Karpas-422 (cell line): ENCODE data around the gene TRAF7. TPM values are rescaled to one million over a fixed set of nuclear protein-coding genes. Genes with fewer than 3 reads are reported as not detected.

ENCODE experiments used
- DNase-seq: peaks from one replicate; pipeline ENCODE4 v3.0.0-alpha.2; 2015
- H2AFZ ChIP-seq: fragments of 200-600 bp; sonication (generic); 2 replicates; pipeline ENCODE4 v1.6.1; 2014; ENCODE audit warnings: antibody characterized with exemption, low read length, mixed read lengths
- H3K27ac ChIP-seq: fragments of 200-600 bp; sonication (generic); 2 replicates; pipeline ENCODE4 v1.5.1; 2014; ENCODE audit warnings: mild to moderate bottlenecking, low read length, moderate library complexity
- H3K27me3 ChIP-seq: fragments of 200-600 bp; sonication (generic); 2 replicates; pipeline ENCODE4 v1.6.1; 2014; ENCODE audit warnings: low read length, mixed read lengths
- H3K36me3 ChIP-seq: fragments of 200-600 bp; sonication (generic); 2 replicates; pipeline ENCODE4 v1.6.1; 2014; ENCODE audit warnings: low read length, mixed read lengths; ENCODE audit not compliant: insufficient read depth
- H3K4me1 ChIP-seq: fragments of 200-600 bp; sonication (generic); 2 replicates; pipeline ENCODE4 v1.6.1; 2014; ENCODE audit warnings: mild to moderate bottlenecking, low read length, mixed read lengths
- H3K4me2 ChIP-seq: fragments of 200-600 bp; sonication (generic); 2 replicates; pipeline ENCODE4 v1.6.1; 2014; ENCODE audit warnings: low read length, low read depth, mild to moderate bottlenecking; ENCODE audit not compliant: poor library complexity, severe bottlenecking
- H3K4me3 ChIP-seq: fragments of 200-600 bp; sonication (generic); 2 replicates; pipeline ENCODE4 v1.5.1; 2014; ENCODE audit warnings: mild to moderate bottlenecking, antibody characterized with exemption, low read length, mixed read lengths
- H3K79me2 ChIP-seq: fragments of 200-600 bp; sonication (generic); 2 replicates; pipeline ENCODE4 v1.6.1; 2014; ENCODE audit warnings: mild to moderate bottlenecking, low read length, mixed read lengths
- H3K9ac ChIP-seq: fragments of 200-600 bp; sonication (generic); 2 replicates; pipeline ENCODE4 v1.6.0; 2014; ENCODE audit warnings: low read length
- H3K9me2 ChIP-seq: fragments of 200-600 bp; sonication (generic), shearing (Covaris generic); replicated peaks from 2 replicates; pipeline ENCODE4 v1.6.0; 2014; ENCODE audit warnings: mild to moderate bottlenecking, low read length, moderate library complexity; ENCODE audit not compliant: insufficient read depth
- H3K9me3 ChIP-seq: fragments of 300-700, 200-600 bp; sonication (generic); 2 replicates; pipeline ENCODE4 v1.6.1; 2014; ENCODE audit warnings: low read length, mixed read lengths
- H4K20me1 ChIP-seq: fragments of 200-600 bp; sonication (generic); 2 replicates; pipeline ENCODE4 v1.6.1; 2014; ENCODE audit warnings: mild to moderate bottlenecking, antibody characterized with exemption, low read length, low read depth; ENCODE audit not compliant: insufficient read depth
- total RNA-seq: library from RNA; depleted of rRNA; stranded (reverse); fragments of >200 nt; shearing (Covaris generic); gene quantifications from 2 replicates; pipeline ENCODE4 v1.2.3, GENCODE V29; 2014; ENCODE audit warnings: low replicate concordance

Gene TRAF7
- total RNA-seq, 1 experiment from 2014 or later: 68.3 TPM

- no peaks in the 10 kb centered on the region for H3K9me2 ChIP-seq
- H3K9ac ChIP-seq: peak within 1 kb of the TSS; percentile 96; the same call in 1 of the 2 replicates
- DNase-seq: peak; percentile 57
- H2AFZ ChIP-seq: no peak within 1 kb of the TSS
- peaks cover 43% of the 10 kb centered on the region for H3K4me1 ChIP-seq
- peaks cover 16% of the 10 kb centered on the region; the same call in 1 of the 2 replicates for H4K20me1 ChIP-seq
- no peaks in the 10 kb centered on the region for H3K27me3 ChIP-seq
- no peak within 1 kb of the TSS for H3K4me3 ChIP-seq
- 0 out of 2 replicates have a peak, but pooled peaks cover 5% of the 10 kb centered on the region for H3K36me3 ChIP-seq
- no peak within 1 kb of the TSS for H3K4me2 ChIP-seq
- peaks cover 50% of the 10 kb centered on the region for H3K79me2 ChIP-seq
- H3K9me3 ChIP-seq: no peaks in the 10 kb centered on the region
- no peak within 1 kb of the TSS for H3K27ac ChIP-seq
Observed at GRCh38 chr16:2210386-2211365, 55.1 kb downstream of the TRAF7 start, which contains the start of gene BRICD5. BRICD5 (minus strand) TSS chr16:2210863; CDS start chr16:2210833, 30 bp downstream.

DNA sequence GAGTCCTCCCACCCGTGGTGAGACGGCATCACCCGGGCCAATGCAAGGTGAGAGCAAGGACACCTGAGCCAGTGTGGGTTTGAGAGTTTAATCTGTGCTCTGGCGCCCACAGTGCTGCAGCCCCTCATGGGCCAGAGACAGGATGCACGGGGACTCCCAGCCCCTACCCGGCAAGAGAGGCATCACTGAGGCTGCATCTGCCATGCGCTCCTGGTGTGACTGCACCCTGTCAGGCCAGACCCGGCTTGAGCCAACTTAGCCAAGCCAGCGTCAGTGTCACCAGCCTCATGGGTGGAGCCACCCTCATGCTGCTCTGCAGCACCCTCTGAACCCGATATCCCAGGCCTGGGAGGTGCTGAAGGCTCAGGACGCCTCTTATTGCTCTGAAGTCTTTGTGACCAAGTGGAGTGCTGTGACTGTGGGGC, 56.4 kb downstream of the TRAF7 start:
- Histone ChIP-seq H3K9me2 (no peaks in the 10 kb centered on the region), H3K4me1 (peaks cover 39% of the 10 kb centered on the region), H3K27me3 (no peaks in the 10 kb centered on the region), H3K4me2 (peak overlapping the region; percentile 81), H3K4me3 (peak overlapping the region; percentile 81; the same call in 1 of the 2 replicates), H3K36me3 (0 out of 2 replicates have a peak, but pooled peaks cover 3% of the 10 kb centered on the region), H4K20me1 (peaks cover 16% of the 10 kb centered on the region; the same call in 1 of the 2 replicates), H3K9me3 (no peaks in the 10 kb centered on the region), H3K79me2 (peaks cover 44% of the 10 kb centered on the region), H3K27ac (peak overlapping the region; percentile 67), H2AFZ (no peak overlapping the region), H3K9ac (peak overlapping the region; percentile 96)
- peak; percentile 73 for DNase-seq

GRCh38 chr16:2212362-2213324, 57.1 kb downstream of the TRAF7 start:
- no peaks in the 10 kb centered on the region for H3K9me2 ChIP-seq
- peak overlapping the region; percentile 81 for H3K4me2 ChIP-seq
- H4K20me1 ChIP-seq: peaks cover 16% of the 10 kb centered on the region; the same call in 1 of the 2 replicates
- H3K4me1 ChIP-seq: peaks cover 32% of the 10 kb centered on the region
- H3K9ac ChIP-seq: peak overlapping the region; percentile 96
- H3K27ac ChIP-seq: peak overlapping the region; percentile 67
- no peaks in the 10 kb centered on the region for H3K27me3 ChIP-seq
- H3K36me3 ChIP-seq: no peaks in the 10 kb centered on the region
- no peaks in the 10 kb centered on the region for H3K9me3 ChIP-seq
- DNase-seq: peak; percentile 71
- peak overlapping the region; percentile 81 for H3K4me3 ChIP-seq
- H3K79me2 ChIP-seq: peaks cover 41% of the 10 kb centered on the region
- no peak overlapping the region for H2AFZ ChIP-seq

DNA sequence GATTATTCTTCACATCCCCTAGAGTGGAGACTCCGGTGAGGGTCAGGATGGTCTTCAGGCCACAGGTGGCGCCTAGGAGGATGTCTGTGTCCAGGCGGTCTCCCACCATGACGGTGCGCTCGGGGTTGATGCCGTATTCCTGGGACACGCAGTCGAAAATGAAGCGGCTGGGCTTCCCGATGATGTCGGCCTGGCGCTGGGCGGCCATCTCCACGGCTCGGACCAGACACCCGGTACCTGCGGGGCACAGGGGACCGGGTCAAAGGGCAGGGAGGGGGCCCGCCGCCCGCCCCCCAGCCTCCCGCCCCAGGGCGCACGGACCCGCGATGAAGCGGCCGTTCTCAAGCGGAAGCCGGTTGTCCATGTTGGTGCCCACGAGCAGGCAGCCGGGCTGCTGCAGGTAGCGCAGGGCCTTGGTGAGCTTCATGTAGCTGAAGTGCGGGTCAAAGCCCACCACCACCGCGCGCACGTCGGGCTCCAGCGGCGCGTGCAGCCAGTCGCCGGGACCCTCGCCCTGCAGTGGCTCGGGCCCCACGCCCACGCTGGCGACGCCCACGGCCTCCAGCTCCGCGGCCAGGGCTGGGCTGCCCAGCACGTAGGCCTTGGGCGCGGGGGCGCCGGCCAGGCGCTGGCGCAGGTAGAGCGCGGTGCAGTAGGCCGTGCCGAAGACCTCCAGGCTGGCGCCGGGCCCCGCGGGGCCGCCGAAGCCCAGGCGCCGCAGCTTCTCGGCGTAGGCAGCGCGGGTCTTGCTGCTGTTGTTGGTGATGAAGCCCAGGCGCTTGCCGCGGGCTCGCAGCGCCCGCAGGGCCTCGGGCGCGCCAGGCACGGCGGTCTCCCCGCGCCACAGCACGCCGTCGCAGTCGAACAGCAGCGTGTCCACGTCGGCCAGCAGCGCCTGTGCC, 58.5 kb downstream of the TRAF7 start:
- peak overlapping the region; percentile 96 for H3K9ac ChIP-seq
- peaks cover 34% of the 10 kb centered on the region for H3K79me2 ChIP-seq
- H3K9me3 ChIP-seq: no peaks in the 10 kb centered on the region
- H3K4me3 ChIP-seq: peak overlapping the region; percentile 81
- no peak overlapping the region for H2AFZ ChIP-seq
- peaks cover 28% of the 10 kb centered on the region for H3K4me1 ChIP-seq
- H3K9me2 ChIP-seq: no peaks in the 10 kb centered on the region
- H3K27me3 ChIP-seq: no peaks in the 10 kb centered on the region
- DNase-seq: peak; percentile 66
- H4K20me1 ChIP-seq: peaks cover 16% of the 10 kb centered on the region; the same call in 1 of the 2 replicates
- H3K36me3 ChIP-seq: no peaks in the 10 kb centered on the region
- H3K4me2 ChIP-seq: peak overlapping the region; percentile 81
- H3K27ac ChIP-seq: peak overlapping the region; percentile 68

DNA sequence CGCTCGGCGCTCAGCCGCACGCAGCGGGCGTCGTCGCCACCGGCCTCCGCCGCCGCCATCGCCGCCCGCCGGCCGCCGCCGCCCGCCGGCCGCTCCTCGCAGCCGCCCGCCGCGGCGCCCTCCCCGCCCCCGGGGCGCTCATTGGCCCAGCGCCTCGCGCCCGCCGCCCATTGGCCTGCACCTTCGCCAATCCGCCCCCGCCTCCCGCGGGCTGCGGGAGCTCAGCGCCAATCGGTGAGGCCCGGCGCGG, 59.1 kb downstream of the TRAF7 start, which contains the start of gene PGP:
Gene PGP, minus strand, starts transcription at position 122 of the 250 bp plus-strand sequence. Its CDS starts 63 bp downstream, at position 59.
- Histone ChIP-seq H4K20me1 (peaks cover 16% of the 10 kb centered on the region; the same call in 1 of the 2 replicates), H3K27me3 (no peaks in the 10 kb centered on the region), H3K9me3 (no peaks in the 10 kb centered on the region), H3K4me1 (peaks cover 28% of the 10 kb centered on the region), H3K9ac (peak within 1 kb of the TSS; percentile 96), H2AFZ (no peak within 1 kb of the TSS), H3K4me2 (peak within 1 kb of the TSS; percentile 93), H3K4me3 (peak within 1 kb of the TSS; percentile 83), H3K36me3 (no peaks in the 10 kb centered on the region), H3K27ac (peak within 1 kb of the TSS; percentile 87), H3K9me2 (no peaks in the 10 kb centered on the region), H3K79me2 (peaks cover 34% of the 10 kb centered on the region)
- DNase-seq: no peak

- peaks cover 16% of the 10 kb centered on the region; the same call in 1 of the 2 replicates for H4K20me1 ChIP-seq
- no peak overlapping the region for H3K27ac ChIP-seq
- no peak overlapping the region for H3K9ac ChIP-seq
- H3K4me2 ChIP-seq: peak overlapping the region; percentile 30
- no peak overlapping the region for H2AFZ ChIP-seq
- no peak for DNase-seq
- H3K27me3 ChIP-seq: no peaks in the 10 kb centered on the region
- no peaks in the 10 kb centered on the region for H3K9me2 ChIP-seq
- H3K9me3 ChIP-seq: no peaks in the 10 kb centered on the region
- peak overlapping the region; percentile 32; the same call in 1 of the 2 replicates for H3K4me3 ChIP-seq
- H3K79me2 ChIP-seq: peaks cover 34% of the 10 kb centered on the region
- peaks cover 28% of the 10 kb centered on the region for H3K4me1 ChIP-seq
- no peaks in the 10 kb centered on the region for H3K36me3 ChIP-seq
Observed at GRCh38 chr16:2216330-2216729, 60.7 kb downstream of the TRAF7 start.
